Fibroblast of gingiva (primary cell): ENCODE measurements around the gene GPSM3.
"Not testable (repeated sequence)": the region's sequence is repeated elsewhere in the genome, so short reads cannot be mapped to it uniquely, and the experiment has no call there.

Experiments
- DNase-seq: peaks from one replicate; pipeline ENCODE4 v3.0.0-alpha.2; 2011; ENCODE audit warnings: low read depth

Gene GPSM3

DNA sequence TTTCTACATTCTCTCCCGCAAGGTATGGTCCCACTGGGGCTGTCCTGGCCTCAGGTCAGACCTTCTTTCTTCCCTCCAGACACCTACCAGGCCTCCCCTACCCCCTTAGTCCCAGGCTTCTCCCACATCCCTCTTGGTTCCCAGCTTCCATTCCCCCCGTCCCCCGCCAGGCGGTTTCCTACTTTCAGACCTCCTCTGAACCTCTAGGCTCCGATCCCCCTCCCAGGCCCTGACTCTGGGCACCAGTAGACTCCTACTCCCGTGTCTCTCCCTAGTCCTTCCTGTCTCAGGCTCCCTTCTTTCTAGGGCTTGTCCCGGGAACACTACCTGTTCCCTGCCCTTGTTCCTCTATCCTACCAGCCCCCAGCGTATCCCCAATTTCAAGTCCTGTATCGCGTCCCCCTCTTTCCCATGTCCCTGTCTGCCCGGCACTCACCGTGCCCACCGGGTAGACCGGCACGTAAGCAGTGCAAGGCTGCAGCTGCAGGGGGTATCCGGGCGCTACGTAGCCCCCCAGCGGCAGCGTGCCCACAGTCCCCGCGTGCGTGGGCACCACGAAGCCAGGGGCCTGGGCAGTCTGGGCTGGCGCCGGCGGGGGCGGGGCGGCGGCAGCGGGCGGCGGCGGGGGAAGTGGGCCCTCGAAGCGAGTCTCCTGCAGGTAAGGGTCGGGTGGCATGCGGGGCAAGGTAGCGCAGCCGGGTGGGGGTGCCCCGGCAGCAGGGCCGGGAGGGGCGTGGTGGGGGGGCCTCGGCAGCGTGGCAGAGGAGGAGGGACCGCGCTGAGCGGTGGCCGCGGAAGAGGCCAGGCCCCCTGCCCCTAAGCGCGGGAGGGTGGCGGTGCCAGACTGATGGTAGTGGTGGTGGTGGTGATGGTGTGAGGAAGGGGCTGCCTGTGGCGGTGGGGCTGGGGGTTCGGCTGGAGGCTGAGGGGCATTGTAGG is 42.2 kb downstream of the GPSM3 start:
- DNase-seq, result no peak

DNA sequence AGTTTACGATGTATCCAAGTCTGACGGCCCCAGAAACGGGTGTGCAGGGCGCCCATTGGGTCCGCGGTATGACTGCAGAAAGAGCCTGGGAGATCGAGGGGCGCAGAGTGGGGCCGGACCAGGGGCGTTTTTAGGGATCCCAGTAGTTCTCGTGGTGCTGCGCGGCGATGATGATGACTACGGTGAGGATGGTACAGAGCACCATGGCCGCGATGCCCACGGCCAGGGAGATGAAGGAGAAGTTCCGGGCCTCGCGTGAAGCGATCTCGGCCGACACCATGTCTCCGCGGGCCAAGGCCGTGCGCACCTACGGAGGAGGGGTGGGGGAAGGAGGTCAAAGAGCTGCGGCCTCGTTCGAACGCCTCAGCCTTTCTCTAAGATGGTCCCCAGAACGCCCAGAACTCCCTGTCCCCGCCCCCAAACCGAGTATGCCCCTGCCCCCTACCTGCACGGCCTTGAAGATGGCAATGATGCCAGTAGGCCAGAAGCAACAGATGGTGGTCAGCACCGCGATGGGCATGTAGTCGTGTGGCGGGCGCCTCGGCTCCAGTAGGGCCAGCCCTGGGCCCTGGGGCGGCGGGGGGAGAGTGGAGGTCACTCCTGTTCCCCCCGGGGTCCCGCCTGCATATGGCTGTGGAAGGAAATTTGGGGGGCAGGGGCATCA is 43.2 kb downstream of the GPSM3 start:
- DNase-seq, result no peak

DNA sequence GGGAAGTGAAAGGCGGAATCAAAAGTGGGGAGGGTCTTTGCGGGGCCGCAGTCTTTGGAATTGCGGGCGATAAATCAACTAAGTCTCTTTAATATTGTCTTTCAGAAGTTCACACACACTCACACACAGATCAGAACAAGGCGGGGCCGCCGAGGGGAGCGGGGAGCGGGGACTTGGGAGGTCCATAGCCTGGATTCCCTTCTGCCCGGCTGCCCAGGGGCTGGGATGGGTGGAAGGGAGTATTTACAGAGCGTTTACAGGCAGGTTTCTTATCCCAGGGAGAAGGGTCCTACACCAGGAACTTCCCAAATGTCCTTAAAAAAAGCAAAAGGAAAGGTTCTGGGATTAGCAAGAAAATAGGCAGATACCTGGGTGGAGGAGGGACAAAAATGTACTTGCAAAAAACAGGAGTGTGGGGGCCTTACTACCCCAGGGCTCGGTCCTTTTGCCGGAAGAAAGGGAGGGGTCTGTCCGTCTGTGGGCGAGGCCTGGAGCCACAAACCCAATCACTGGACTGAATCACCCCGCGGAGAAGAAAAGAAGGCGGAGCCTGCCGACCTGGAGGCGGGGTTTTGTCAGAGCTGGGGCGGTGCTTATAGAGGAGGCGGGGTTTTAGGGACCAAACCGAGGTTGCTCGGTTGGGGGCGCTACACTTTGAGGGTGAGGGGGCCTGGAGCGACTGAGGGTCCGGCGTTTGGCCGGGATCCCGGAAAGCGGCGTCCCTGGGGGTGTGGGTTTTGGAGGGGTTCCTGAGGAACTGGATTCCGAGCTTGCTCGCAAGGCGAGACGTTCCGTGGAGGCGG is 44.0 kb downstream of the GPSM3 start:
- no peak for DNase-seq

DNA sequence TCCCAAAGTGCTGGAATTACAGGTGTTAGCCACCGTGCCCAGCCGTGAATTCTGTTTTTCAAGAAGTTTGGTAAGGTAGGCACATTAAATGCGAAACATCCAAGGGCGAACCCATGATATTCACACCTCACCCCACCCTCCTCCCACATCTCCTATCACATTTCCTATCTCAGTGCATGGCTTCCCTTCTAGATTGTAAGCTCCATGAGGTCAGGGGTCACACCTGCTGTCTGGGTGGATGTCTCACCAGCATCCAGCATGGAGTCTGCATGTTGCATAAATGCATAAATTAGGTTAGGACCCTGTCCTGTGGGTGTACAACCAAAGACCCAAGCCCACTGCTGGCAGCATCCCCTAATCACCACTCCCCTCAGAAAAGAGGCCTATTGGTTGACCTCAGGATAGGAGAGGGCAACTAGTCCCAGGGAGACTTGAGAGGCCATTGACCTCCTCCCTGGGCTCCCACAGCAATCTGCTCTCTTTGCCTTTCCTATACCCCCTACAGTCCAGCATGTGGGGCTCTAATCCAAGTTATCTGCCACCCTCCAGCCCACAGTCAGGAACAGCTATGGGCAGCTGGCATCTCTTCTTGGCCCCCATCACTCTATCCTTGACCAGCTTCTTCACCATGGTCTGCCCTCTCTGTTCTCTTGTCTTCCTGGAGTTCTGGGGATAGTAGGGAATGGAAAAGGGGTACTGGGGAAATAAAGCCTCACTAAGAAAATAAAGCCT is 44.9 kb downstream of the GPSM3 start:
- DNase-seq, result no peak

DNA sequence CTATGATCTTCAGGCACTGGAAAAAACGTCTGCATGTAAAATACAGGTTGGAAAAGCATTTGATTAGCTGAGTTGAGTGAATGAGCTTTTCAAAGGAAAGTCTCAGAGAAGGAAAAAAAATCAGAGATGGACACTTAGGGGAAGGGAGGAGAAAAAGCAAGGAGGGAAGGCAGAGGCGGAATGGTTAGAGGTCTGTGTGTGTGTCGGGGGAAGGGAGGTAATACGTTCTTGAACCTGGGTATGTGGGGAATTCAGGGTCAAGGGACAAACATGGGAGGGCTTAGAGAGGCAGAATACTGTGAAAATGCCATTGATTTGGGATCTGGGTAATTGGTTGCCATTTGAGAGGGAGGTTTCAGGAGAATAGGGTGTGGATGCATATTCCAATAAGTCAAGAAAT is 45.8 kb downstream of the GPSM3 start:
- DNase-seq, result no peak

DNA sequence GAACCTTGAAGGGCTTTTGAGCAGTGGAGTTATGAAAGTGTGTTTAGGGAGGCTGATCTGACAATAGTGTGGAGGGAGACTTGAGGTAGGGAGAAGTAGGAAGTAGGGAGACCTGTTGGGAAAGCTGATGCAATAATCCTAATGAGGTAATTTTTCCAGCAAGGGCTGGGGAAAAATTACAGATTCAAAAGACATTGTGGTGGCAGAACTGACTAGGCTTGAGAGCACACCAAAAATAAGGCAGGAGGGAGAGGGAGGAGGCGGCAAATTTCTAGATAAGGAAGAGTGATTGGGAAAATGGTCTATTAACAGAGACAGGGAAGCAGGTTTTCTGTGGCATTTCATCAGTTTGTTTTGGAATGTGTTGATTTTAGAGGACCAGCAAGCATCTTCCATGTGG is 46.2 kb downstream of the GPSM3 start:
- no peak for DNase-seq

DNA sequence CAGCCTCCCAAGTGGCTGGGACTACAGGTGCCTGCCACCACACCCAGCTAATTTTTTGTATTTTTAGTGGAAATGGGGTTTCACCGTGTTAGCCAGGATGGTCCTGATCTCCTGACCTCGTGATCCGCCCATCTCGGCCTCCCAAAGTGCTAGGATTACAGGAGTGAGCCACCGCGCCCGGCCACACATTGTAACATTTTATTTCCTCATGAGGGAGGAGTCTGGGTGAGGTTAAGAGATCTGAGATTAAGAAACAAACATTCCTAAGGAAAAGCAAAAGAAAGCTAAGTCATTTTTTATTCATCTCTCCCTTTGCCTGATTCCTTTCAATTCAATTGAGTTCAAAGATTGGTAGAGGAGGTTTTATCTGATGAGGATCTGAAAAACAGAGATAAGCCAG is 48.2 kb downstream of the GPSM3 start:
- not testable (repeated sequence) for DNase-seq
